HepG2 (cell line): Measurements from ENCODE around the gene SLC22A14. TPM values are rescaled to one million over a fixed set of nuclear protein-coding genes. Genes with fewer than 3 reads are reported as not detected.

ENCODE experiments used
- ATF1 ChIP-seq: IDR thresholded peaks from 2 replicates; pipeline ENCODE4 v1.6.1; 2016; ENCODE audit warnings: mild to moderate bottlenecking, control low read depth
- NFIC ChIP-seq: IDR thresholded peaks from 2 replicates; pipeline ENCODE4 v1.6.1; 2012; ENCODE audit warnings: mild to moderate bottlenecking, low read length, inconsistent platforms
- TBL1XR1 ChIP-seq: fragments of 150-350 bp; IDR thresholded peaks from 2 replicates; pipeline ENCODE4 v1.6.1; 2014; ENCODE audit warnings: borderline replicate concordance, low read length; ENCODE audit not compliant: partially characterized antibody
- THAP11 ChIP-seq: IDR thresholded peaks from 2 replicates; pipeline ENCODE4 v1.6.1; 2016; ENCODE audit warnings: missing biosample characterization, missing genetic modification reagents
- THAP9 ChIP-seq: sonication (generic); formaldehyde crosslinking; IDR thresholded peaks from 2 replicates; pipeline ENCODE4; 2020; ENCODE audit warnings: missing genetic modification reagents, mild to moderate bottlenecking, borderline replicate concordance
- TIGD3 ChIP-seq: sonication (generic); formaldehyde crosslinking; IDR thresholded peaks from 2 replicates; pipeline ENCODE4 v1.5.1; 2020; ENCODE audit warnings: mild to moderate bottlenecking, missing genetic modification reagents, borderline replicate concordance
- ZBED4 ChIP-seq: sonication (generic); formaldehyde crosslinking; IDR thresholded peaks from 2 replicates; pipeline ENCODE4 v1.4.0; 2020; ENCODE audit warnings: missing genetic modification reagents, borderline replicate concordance
- ZNF275 ChIP-seq: sonication (generic); formaldehyde crosslinking; IDR thresholded peaks from 2 replicates; pipeline ENCODE4 v1.8.0; 2022; ENCODE audit warnings: missing genetic modification reagents, mild to moderate bottlenecking, inconsistent platforms, borderline replicate concordance
- ZNF800 ChIP-seq: sonication (generic); formaldehyde crosslinking; IDR thresholded peaks from 2 replicates; pipeline ENCODE4 v1.4.0; 2020; ENCODE audit warnings: missing genetic modification reagents
- ZNF839 ChIP-seq: sonication (generic); formaldehyde crosslinking; IDR thresholded peaks from 2 replicates; pipeline ENCODE4 v1.4.0; 2020; ENCODE audit warnings: missing genetic modification reagents, mild to moderate bottlenecking, borderline replicate concordance
- ZZZ3 ChIP-seq: sonication (generic); formaldehyde crosslinking; IDR thresholded peaks from 2 replicates; pipeline ENCODE4 v1.4.0; 2020; ENCODE audit warnings: missing genetic modification reagents, mild to moderate bottlenecking, borderline replicate concordance
- polyA plus RNA-seq, 8 experiments: library from polyadenylated mRNA; depleted of rRNA in 3 of 8; stranded (reverse) in 7 of 8; unstranded in 1 of 8; fragments of >200 nt; fragmentation: Illumina TruSeq in 4 of 8; extraction: Trizol in 4 of 8; gene quantifications; 2 replicates each; pipeline versions ENCODE4 v1.2.1 to v1.2.3, GENCODE V29; 2011 to 2016; ENCODE audit warnings: low read depth in 4 of 8, missing spikeins in 1 of 8, mixed read lengths in 1 of 8; ENCODE audit not compliant: insufficient read depth in 1 of 8
- total RNA-seq, 5 experiments: library from RNA; depleted of rRNA; stranded (reverse); fragments of >200 nt; fragmentation: Illumina TruSeq; extraction: Trizol; gene quantifications; 2 replicates each; pipeline ENCODE4 v1.2.3, GENCODE V29; 2016; ENCODE audit warnings: low read depth in 1 of 5

Gene SLC22A14
- total and polyA plus RNA-seq, 2 of the 13 experiments (the other 11 are each of a cell fraction or from before 2014, with no cell fraction given): 0.03 TPM; not detected in 1

GRCh38 chr3:38347421-38348200, 65.5 kb downstream of the SLC22A14 start (continued):
- TF ChIP-seq THAP9 (CRISPR knock-in tag) (no peak), TIGD3 (CRISPR knock-in tag) (no peak), ZNF275 (CRISPR knock-in tag) (0 out of 2 replicates have a peak, but pooled peaks have one; percentile 38), TBL1XR1 (no peak), ZZZ3 (CRISPR knock-in tag) (no peak), ATF1 (CRISPR knock-in tag) (no peak), NFIC (no peak), ZNF800 (CRISPR knock-in tag) (no peak), ZNF839 (CRISPR knock-in tag) (no peak), THAP11 (CRISPR knock-in tag) (0 out of 2 replicates have a peak, but pooled peaks have one; percentile 18), ZBED4 (CRISPR knock-in tag) (no peak)
